Heart right ventricle (tissue), 16 donors: ENCODE measurements around the gene ATRN. TPM values are rescaled to one million over a fixed set of nuclear protein-coding genes. Genes with fewer than 3 reads are reported as not detected.
"Not testable (repeated sequence)": the region's sequence is repeated elsewhere in the genome, so short reads cannot be mapped to it uniquely, and the experiment has no call there.

Experiments
- ATAC-seq, 8 donors: fragments of 200-7000 bp; cut with Tn5 transposase; one replicate each; pipeline ENCODE4 v1.9.1; 2020; ENCODE audit warnings: mild to moderate bottlenecking in 8 of 8, moderate library complexity in 8 of 8, moderate number of reproducible peaks in 1 of 8
- DNase-seq, 2 donors: peaks; one replicate each; pipeline ENCODE4 v3.0.0-alpha.2; 2020
- H3K27ac ChIP-seq, 10 donors: fragments of 200-600 bp; sonication (generic) in 2 of 10; one replicate each; pipeline versions ENCODE4 v1.5.0 to v1.8.0; 2020 to 2022; ENCODE audit warnings: mild to moderate bottlenecking in 3 of 10
- H3K27me3 ChIP-seq, 7 donors: fragments of 200-600 bp; one replicate each; pipeline ENCODE4 v1.8.0; 2021 to 2022; ENCODE audit warnings: mild to moderate bottlenecking in 2 of 7
- H3K36me3 ChIP-seq, 9 donors: fragments of 200-600 bp; sonication (generic) in 1 of 9; one replicate each; pipeline versions ENCODE4 v1.5.0 to v1.8.0; 2020 to 2022; ENCODE audit warnings: mild to moderate bottlenecking in 2 of 9
- H3K4me1 ChIP-seq, 9 donors: fragments of 200-600 bp; sonication (generic) in 1 of 9; one replicate each; pipeline versions ENCODE4 v1.5.0 to v1.8.0; 2020 to 2022; ENCODE audit warnings: mild to moderate bottlenecking in 4 of 9
- H3K4me3 ChIP-seq, 10 donors: fragments of 200-600 bp; sonication (generic) in 2 of 10; one replicate each; pipeline versions ENCODE4 v1.5.0 to v1.8.0; 2020 to 2022; ENCODE audit warnings: mild to moderate bottlenecking in 7 of 10, moderate library complexity in 2 of 10
- H3K9me3 ChIP-seq, 11 donors: fragments of 200-600 bp in 10 of 11; sonication (generic) in 2 of 11; one replicate each; pipeline versions ENCODE4 v1.5.0 to v1.8.0; 2013 to 2022; ENCODE audit warnings: mild to moderate bottlenecking in 2 of 11, control low read depth in 1 of 11, moderate library complexity in 1 of 11
- CTCF ChIP-seq, 9 donors: fragments of 200-600 bp; sonication (generic) in 2 of 9; IDR thresholded peaks; one replicate each; pipeline versions ENCODE4 v1.5.0 to v1.8.0; 2021 to 2022; ENCODE audit warnings: antibody characterized with exemption in 9 of 9, mild to moderate bottlenecking in 5 of 9, moderate library complexity in 1 of 9
- WGBS, 2 donors: extraction: QIAGEN DNeasy Blood & Tissue Kit; methylation state at CpG; one replicate each; pipeline ENCODE4 v1.1.7; 2013; ENCODE audit warnings: inconsistent platforms in 1 of 2; 5-methylcytosine and 5-hydroxymethylcytosine counted together
- intact Hi-C, 10 donors: fragments of 100-400 bp; cut with DNase I; formaldehyde crosslinking; loops; one replicate each; pipeline versions ENCODE4 v1.11.1 to v1.14.2; 2022
- polyA plus RNA-seq, 2 donors: library from polyadenylated mRNA; stranded (reverse); fragments of 200-250 nt; gene quantifications; one replicate each; pipeline ENCODE4 v1.2.3, GENCODE V29; 2013
- total RNA-seq, 10 donors: library from RNA; stranded (reverse); fragmentation: NEBNext Ultra II Directional in 3 of 10; extraction: Animal tissue kit (Norgen Biotek cat#: 25700) in 3 of 10; gene quantifications; one replicate each; pipeline versions ENCODE4 v1.2.1 to v1.2.4, GENCODE V29; 2021 to 2023
- donor health status: Arrhythmogenic right ventricular cardiomyopathy.
- donor health status: ischemic (EF 13 %, LVEDD 7.1; RV severe dilation, severe dysfunction).
- donor health status: healthy with polysubstance abuse.
- donor health status: DM: no; HTN: yes; CAD: no.
- donor health status: DM: no; HTN: no; CAD: no.
- donor health status: ischemic (EF 25% LVEDD 6.9; RV normal size, moderate dysfunction).
- donor health status: ischemic (EF 25% LVEDD 5.7; RV mildly dilated, moderate dysfunction).
- donor health status: healthy.
- donor health status: DM: yes; HTN: yes; CAD: no.
- donor health status: Ischemic cardiomyopathy.
- donor health status: ischemic (EF 35%, LVEDD 5.7; RV mildly dilated, moderate dysfunction).
- donor health status: nonischemic (EF 11% LVEDD 7.7; RV severe dilation, severe dysfunction).
- donor health status: DM: yes; HTN: yes; CAD: no.
- donor health status: PGD.
- donor health status: ischemic (EF 29% LVEDD 5.4; RV normal size, mild dysfunction).
- donor health status: nonischemic (EF 23%, LVEDD 6.1; RV moderate dilation, normal function).

Gene ATRN
- total and polyA plus RNA-seq, 12 donors: 4.6 to 44.0 (median 37.8) TPM

- Histone ChIP-seq H3K27ac (no peak overlapping the region), H3K4me3 (no peak overlapping the region), H3K9me3 (no peaks in the 10 kb centered on the region), H3K27me3 (no peaks in the 10 kb centered on the region), H3K36me3 (peaks cover 0 to 49% (median 3%) of the 10 kb centered on the region in 9 donors), H3K4me1 (peaks cover 0 to 3% (median 0%) of the 10 kb centered on the region in 9 donors)
- TF ChIP-seq CTCF (IDR thresholded peaks at IDR 0.05): no peak
- ATAC-seq (no peak), DNase-seq (no peak)
- intact Hi-C loops: no loop called here
- WGBS, 2 donors: 84 to 85% methylated on average over 9 of the region's 9 CpGs
Observed at GRCh38 chr20:3613821-3614440, 143.1 kb downstream of the ATRN start.

GRCh38 chr20:3614466-3614865 is 143.6 kb downstream of the ATRN start:
- Histone ChIP-seq H3K9me3 (no peaks in the 10 kb centered on the region), H3K36me3 (peaks cover 0 to 54% (median 3%) of the 10 kb centered on the region in 9 donors), H3K4me1 (peaks cover 0 to 3% (median 0%) of the 10 kb centered on the region in 9 donors), H3K27ac (no peak overlapping the region), H3K27me3 (no peaks in the 10 kb centered on the region), H3K4me3 (no peak overlapping the region)
- no peak for ATAC-seq
- no peak for TF ChIP-seq CTCF (IDR thresholded peaks at IDR 0.05)
- intact Hi-C loops: no loop called here
- WGBS, 2 donors: 94 to 98% methylated on average over 5 of the region's 5 CpGs
- no peak for DNase-seq

- ATAC-seq, H3K27me3 ChIP-seq, H3K4me1 ChIP-seq, intact Hi-C loops, H3K4me3 ChIP-seq, H3K27ac ChIP-seq, H3K9me3 ChIP-seq, DNase-seq: not testable (repeated sequence)
- WGBS, 2 donors: 96 to 97% methylated on average over 13 of the region's 13 CpGs
- H3K36me3 ChIP-seq: peaks cover 0 to 55% (median 3%) of the 10 kb centered on the region in 9 donors
Observed at GRCh38 chr20:3615171-3615840, 144.5 kb downstream of the ATRN start.

- Histone ChIP-seq H3K9me3 (no peaks in the 10 kb centered on the region), H3K27me3 (no peaks in the 10 kb centered on the region), H3K4me1 (peaks cover 0 to 3% (median 0%) of the 10 kb centered on the region in 9 donors), H3K27ac (no peak overlapping the region), H3K4me3 (no peak overlapping the region), H3K36me3 (peaks cover 0 to 50% (median 3%) of the 10 kb centered on the region in 9 donors)
- DNase-seq (peak; percentile 21 to 29), ATAC-seq (peak in 6 of 8 donors; percentile 29 to 80 (median 60))
- 37 to 47% methylated on average over 4 of the region's 4 CpGs for WGBS, 2 donors
- intact Hi-C loops: no loop called here
- TF ChIP-seq CTCF (IDR thresholded peaks at IDR 0.05): no peak
Observed at GRCh38 chr20:3616250-3616649, 145.4 kb downstream of the ATRN start.

- peaks cover 0 to 49% (median 8%) of the 10 kb centered on the region in 9 donors for H3K36me3 ChIP-seq
- WGBS, 2 donors: 82 to 91% methylated on average over 8 of the region's 8 CpGs
- ATAC-seq (no peak), DNase-seq (no peak)
- no peak for TF ChIP-seq CTCF (IDR thresholded peaks at IDR 0.05)
- no peaks in the 10 kb centered on the region for H3K9me3 ChIP-seq
- no peak overlapping the region for H3K4me3 ChIP-seq
- H3K27me3 ChIP-seq: no peaks in the 10 kb centered on the region
- H3K27ac ChIP-seq: no peak overlapping the region
- intact Hi-C loops: no loop called here
- no peaks in the 10 kb centered on the region for H3K4me1 ChIP-seq
Observed at GRCh38 chr20:3621111-3621510, 150.3 kb downstream of the ATRN start.
